Measurements from ENCODE around the gene ARHGAP44.
A peak's percentile ranks its signal among the peaks of the same experiment; 100 is the strongest.

The ARHGAP44 gene

DNA sequence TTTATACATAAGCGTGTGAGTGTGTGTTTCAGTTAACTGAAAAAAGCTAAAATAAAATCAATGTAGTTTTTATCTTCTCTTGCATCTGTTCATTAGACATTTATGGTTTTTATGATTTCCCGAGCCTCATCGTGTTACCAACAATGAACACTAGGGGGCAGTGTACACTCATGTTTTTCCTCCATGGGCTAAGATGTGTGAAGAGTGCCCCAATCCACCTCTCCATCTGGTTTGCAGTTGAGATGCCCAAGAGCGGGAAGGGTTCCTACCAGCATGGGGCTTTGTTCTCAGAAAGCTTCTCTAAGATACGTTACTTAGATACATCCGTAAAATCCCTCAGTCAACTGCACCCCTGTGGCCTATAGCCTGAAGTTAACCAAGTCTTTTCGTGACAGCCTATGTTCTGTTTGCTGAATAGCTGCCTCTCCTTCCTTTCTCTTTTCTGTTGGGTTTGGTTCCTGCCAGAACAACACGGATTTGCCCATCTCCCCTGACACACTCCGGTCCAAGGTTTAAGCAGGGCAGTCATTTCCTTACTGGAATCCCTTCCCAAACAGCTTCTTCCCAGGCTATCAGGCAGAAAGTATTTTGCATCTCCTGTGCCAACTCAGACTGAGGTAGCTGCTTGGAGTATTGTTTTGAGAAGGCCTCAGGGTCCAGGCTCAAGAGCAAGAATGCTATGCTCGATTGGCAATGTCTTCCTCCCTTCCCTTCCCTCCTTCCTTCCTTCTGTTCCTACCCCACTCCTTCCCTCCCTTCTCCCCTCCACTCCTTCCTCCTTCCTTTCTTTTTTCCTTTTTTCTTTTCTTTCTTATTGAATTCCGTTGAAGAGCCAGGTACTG is 241.4 kb downstream of the ARHGAP44 start:
- DNase-seq, result peak; percentile 48

DNA sequence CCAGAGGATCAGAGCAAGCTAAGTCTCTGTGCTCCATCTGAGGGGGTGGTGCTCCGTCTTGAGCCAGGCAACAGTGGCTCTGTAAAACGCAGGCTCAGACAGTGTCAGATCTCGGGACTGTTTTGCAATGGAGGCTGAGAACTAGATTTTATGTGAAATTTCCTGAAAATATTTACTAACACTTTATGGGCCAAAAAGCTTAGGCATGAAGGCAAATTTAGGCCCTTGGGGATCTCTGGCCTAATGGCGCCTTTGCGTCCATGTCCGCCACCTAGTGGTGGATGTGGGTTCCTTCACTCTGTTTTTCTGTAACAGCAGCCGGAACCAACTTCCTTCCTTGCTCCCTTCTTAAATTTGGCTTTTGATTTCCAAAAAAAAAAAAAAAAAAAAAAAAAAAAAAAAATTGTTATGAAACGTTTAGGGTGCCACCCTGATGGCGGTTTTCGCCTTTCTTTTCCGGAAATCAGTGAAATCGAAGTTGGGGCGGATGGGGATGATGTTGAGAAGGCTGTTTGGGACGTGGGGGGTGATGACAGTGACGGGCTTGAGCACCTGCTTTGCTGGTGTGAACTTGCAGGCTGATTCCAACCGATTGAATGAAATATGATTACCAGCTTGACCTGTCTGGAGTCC is 242.5 kb downstream of the ARHGAP44 start:
- DNase-seq, result no peak

DNA sequence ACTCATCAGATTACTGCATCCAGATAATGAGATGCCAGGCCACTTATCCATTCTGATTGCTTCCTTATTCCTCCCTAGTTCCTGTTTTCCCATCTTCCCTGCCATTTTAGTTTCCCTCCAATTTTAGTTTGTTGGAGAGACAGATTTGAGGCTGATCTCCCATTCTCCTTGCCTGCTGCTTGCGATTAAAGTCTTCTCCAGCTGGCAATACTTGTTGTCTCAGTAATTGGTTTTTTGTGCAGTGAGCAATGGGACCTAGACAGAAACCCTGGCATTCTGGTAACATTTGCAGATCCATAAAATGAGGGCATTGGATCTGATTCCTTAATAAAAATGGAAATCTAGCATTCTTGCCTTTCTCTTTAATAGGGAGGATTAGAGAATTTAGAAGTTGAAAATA is 246.1 kb downstream of the ARHGAP44 start:
- DNase-seq, result no peak

DNA sequence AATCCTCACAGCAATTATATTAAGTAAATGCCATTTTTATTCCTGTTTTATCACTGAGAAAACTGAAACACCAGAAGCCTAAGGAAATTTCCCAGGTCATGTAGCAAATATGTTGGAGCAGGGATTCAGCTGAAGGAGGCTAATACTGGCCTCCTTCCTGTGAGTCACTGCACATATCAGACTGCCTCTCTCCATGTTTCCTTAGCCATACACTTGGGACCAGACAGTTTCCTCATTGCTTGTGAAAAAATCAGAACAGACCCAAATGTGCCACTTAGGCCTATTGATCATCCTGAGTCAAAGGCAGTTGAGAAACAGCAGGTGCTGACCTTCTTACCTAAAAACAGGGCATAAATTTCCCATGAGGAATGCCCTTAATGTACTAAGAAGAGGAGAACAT is 247.5 kb downstream of the ARHGAP44 start:
- no peak for DNase-seq

GRCh38 chr17:13038931-13039665 is 249.8 kb downstream of the ARHGAP44 start:
- DNase-seq, result no peak

Data from NCI-H1092 treated with DMSO at 0.1 percent for 48 hours (cell line).